ENCODE data around the gene MEG3. TPM values are rescaled to one million over a fixed set of nuclear protein-coding genes. Genes with fewer than 3 reads are reported as not detected.

Gene MEG3
- total and polyA plus RNA-seq, 2 donors from 2014 or later: 24.0 to 29.6 TPM

GRCh38 chr14:100879782-100880181, 53.9 kb downstream of the MEG3 start:
- Histone ChIP-seq H3K27ac (ENCODE audit: low read depth in 2 of 2, low read length in 2 of 2) (no peak overlapping the region), H3K27me3 (ENCODE audit: control insufficient read depth, insufficient read depth, low read length) (no peaks in the 10 kb centered on the region), H3K36me3 (ENCODE audit: control insufficient read depth in 2 of 3, insufficient read depth in 3 of 3, low read length in 3 of 3) (no peaks in the 10 kb centered on the region), H3K4me3 (ENCODE audit: low read length in 3 of 3) (no peak overlapping the region), H3K4me1 (ENCODE audit: control insufficient read depth in 2 of 3, insufficient read depth in 2 of 3, low read depth in 1 of 3, low read length in 3 of 3) (no peaks in the 10 kb centered on the region), H3K9ac (ENCODE audit: low read length in 3 of 3) (no peak overlapping the region), H3K9me3 (ENCODE audit: control insufficient read depth in 2 of 3, insufficient read depth in 1 of 3, low read length in 3 of 3) (peaks cover 0 to 3% (median 0%) of the 10 kb centered on the region in 3 donors)
- no peak for FAIRE-seq
- intact Hi-C loops (cut with DNase I): no loop called here
- peak in 1 of 5 donors; percentile 22 for DNase-seq
- no peak for TF ChIP-seq CTCF (IDR thresholded peaks at IDR 0.05; ENCODE audit: borderline replicate concordance, extremely low read depth, insufficient read depth)

GRCh38 chr14:100880271-100881101, 54.6 kb downstream of the MEG3 start:
- H3K4me3 ChIP-seq (ENCODE audit: low read length in 3 of 3): no peak overlapping the region
- H3K36me3 ChIP-seq (ENCODE audit: control insufficient read depth in 2 of 3, insufficient read depth in 3 of 3, low read length in 3 of 3): no peaks in the 10 kb centered on the region
- H3K9me3 ChIP-seq (ENCODE audit: control insufficient read depth in 2 of 3, insufficient read depth in 1 of 3, low read length in 3 of 3): peaks cover 0 to 3% (median 0%) of the 10 kb centered on the region in 3 donors
- DNase-seq: peak in 1 of 5 donors; percentile 66
- H3K9ac ChIP-seq (ENCODE audit: low read length in 3 of 3): no peak overlapping the region
- H3K27ac ChIP-seq (ENCODE audit: low read depth in 2 of 2, low read length in 2 of 2): no peak overlapping the region
- no peak for TF ChIP-seq CTCF (IDR thresholded peaks at IDR 0.05; ENCODE audit: borderline replicate concordance, extremely low read depth, insufficient read depth)
- H3K27me3 ChIP-seq (ENCODE audit: control insufficient read depth, insufficient read depth, low read length): no peaks in the 10 kb centered on the region
- H3K4me1 ChIP-seq (ENCODE audit: control insufficient read depth in 2 of 3, insufficient read depth in 2 of 3, low read depth in 1 of 3, low read length in 3 of 3): no peaks in the 10 kb centered on the region
- intact Hi-C loops (cut with DNase I): no loop called here
- no peak for FAIRE-seq

GRCh38 chr14:100881211-100882025, 55.5 kb downstream of the MEG3 start:
- TF ChIP-seq CTCF (IDR thresholded peaks at IDR 0.05; ENCODE audit: borderline replicate concordance, extremely low read depth, insufficient read depth): no peak
- no peak for FAIRE-seq

More at GRCh38 chr14:100881211-100882025, 55.5 kb downstream of the MEG3 start:
- Histone ChIP-seq H3K4me3 (ENCODE audit: low read length in 3 of 3) (no peak overlapping the region), H3K4me1 (ENCODE audit: control insufficient read depth in 2 of 3, insufficient read depth in 2 of 3, low read depth in 1 of 3, low read length in 3 of 3) (no peaks in the 10 kb centered on the region), H3K36me3 (ENCODE audit: control insufficient read depth in 2 of 3, insufficient read depth in 3 of 3, low read length in 3 of 3) (no peaks in the 10 kb centered on the region), H3K9me3 (ENCODE audit: control insufficient read depth in 2 of 3, insufficient read depth in 1 of 3, low read length in 3 of 3) (peaks cover 0 to 3% (median 0%) of the 10 kb centered on the region in 3 donors), H3K27me3 (ENCODE audit: control insufficient read depth, insufficient read depth, low read length) (no peaks in the 10 kb centered on the region), H3K27ac (ENCODE audit: low read depth in 2 of 2, low read length in 2 of 2) (no peak overlapping the region), H3K9ac (ENCODE audit: low read length in 3 of 3) (no peak overlapping the region)
- intact Hi-C loops (cut with DNase I): no loop called here
- peak in 1 of 5 donors; percentile 58 for DNase-seq

Data from kidney (tissue), 14 donors.